ENCODE data around the gene ATXN1. TPM values are rescaled to one million over a fixed set of nuclear protein-coding genes. Genes with fewer than 3 reads are reported as not detected.

The ATXN1 gene
- total RNA-seq, 1 experiment from 2014 or later, result 5.6 TPM

DNA sequence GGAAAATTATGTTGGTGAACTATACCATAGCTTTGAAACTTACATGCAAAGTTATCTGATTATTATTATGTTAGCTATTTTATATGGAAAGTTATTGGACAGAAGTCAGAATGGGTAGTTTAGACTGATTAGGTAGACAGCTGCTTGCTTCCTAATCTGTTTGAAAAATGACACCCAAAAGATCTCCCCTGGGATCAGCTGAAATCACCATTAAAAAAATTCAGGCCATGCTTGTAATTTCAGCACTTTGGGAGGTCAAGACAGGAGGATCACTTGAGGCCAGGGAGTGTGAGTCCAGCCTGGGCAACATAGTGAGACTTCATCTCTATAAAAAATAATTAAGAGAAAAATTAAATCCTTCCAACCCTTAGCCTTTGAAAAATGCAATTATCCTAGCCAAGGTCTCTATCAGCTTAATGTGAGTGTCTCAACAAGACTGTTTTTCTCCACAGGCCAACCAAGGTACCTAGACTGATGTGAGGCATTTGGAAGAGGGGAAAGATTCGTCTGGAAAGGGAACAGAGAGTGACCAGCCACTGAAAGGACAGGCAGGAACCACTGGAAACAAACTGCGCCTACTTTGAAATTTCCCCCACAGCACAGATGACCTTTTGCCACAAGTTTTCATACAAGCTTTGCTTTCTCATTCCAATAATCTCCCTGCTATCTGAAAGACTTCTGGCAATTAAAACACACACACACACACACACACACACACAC is 290.6 kb downstream of the ATXN1 start:
- Mint-ChIP-seq H3K9me3 (no peaks in the 10 kb centered on the region), H3K4me3 (no peak overlapping the region), H3K27ac (no peak overlapping the region), H3K36me3 (ENCODE audit: insufficient read depth in 1 of 3, low read depth in 3 of 3) (peaks cover 0 to 2% (median 0%) of the 10 kb centered on the region in 3 experiments; a peak in 2 of 7 replicates), H3K4me1 (peaks cover 12 to 15% of the 10 kb centered on the region in 2 experiments), H3K27me3 (ENCODE audit: low read depth) (no peaks in the 10 kb centered on the region)
- Histone ChIP-seq H3K23ac (ENCODE audit: insufficient read length, low read depth, low read length) (no peak overlapping the region), H3K18ac (ENCODE audit: insufficient read length, low read depth, low read length) (no peak overlapping the region), H4K8ac (replicated peaks; ENCODE audit: insufficient read length, low read depth, low read length) (no peak overlapping the region), H2BK5ac (ENCODE audit: insufficient read length, low read length) (no peak overlapping the region), H3K23me2 (ENCODE audit: insufficient read length, low read depth, low read length, poor library complexity, severe bottlenecking) (no peaks in the 10 kb centered on the region), H3K56ac (ENCODE audit: insufficient read length, low read depth, low read length) (no peak overlapping the region), H2BK12ac (ENCODE audit: insufficient read length, low read depth, low read length) (no peak overlapping the region), H3K27ac (ENCODE audit: insufficient read length, low read depth, low read length) (no peak overlapping the region), H3K9ac (ENCODE audit: extremely low read depth, insufficient read length, low read length) (no peak overlapping the region), H3K79me2 (ENCODE audit: insufficient read depth, low read length) (no peaks in the 10 kb centered on the region), H4K20me1 (ENCODE audit: control insufficient read depth, insufficient read depth, insufficient read length) (no peaks in the 10 kb centered on the region), H4K5ac (ENCODE audit: insufficient read length, low read depth, low read length) (no peak overlapping the region), H3K79me1 (ENCODE audit: insufficient read depth, low read depth, low read length, poor library complexity, severe bottlenecking) (no peaks in the 10 kb centered on the region), H3K14ac (ENCODE audit: insufficient read depth, low read length) (no peak overlapping the region), H3K27me3 (ENCODE audit: insufficient read depth, low read length) (no peaks in the 10 kb centered on the region), H3K9me3 (ENCODE audit: control insufficient read depth, low read depth, low read length) (no peaks in the 10 kb centered on the region), H2BK20ac (ENCODE audit: low read depth, low read length, poor library complexity, severe bottlenecking) (no peak overlapping the region), H2AFZ (ENCODE audit: low read length) (no peak overlapping the region), H2AK5ac (ENCODE audit: insufficient read length, low read length) (no peak overlapping the region), H3K4ac (ENCODE audit: low read depth, low read length) (no peak overlapping the region), H3K4me1 (ENCODE audit: insufficient read depth, low read length) (peaks cover 5% of the 10 kb centered on the region), H3K4me2 (ENCODE audit: insufficient read depth, insufficient read length, low read length) (no peak overlapping the region), H4K91ac (ENCODE audit: insufficient read length, low read depth, low read length) (no peak overlapping the region), H2BK15ac (ENCODE audit: low read depth, low read length) (no peak overlapping the region), H2BK120ac (ENCODE audit: low read depth, low read length, poor library complexity, severe bottlenecking) (no peak overlapping the region), H3T11ph (ENCODE audit: low read length) (no peak overlapping the region)
- no peak for DNase-seq
- TF ChIP-seq, protein P1, sequence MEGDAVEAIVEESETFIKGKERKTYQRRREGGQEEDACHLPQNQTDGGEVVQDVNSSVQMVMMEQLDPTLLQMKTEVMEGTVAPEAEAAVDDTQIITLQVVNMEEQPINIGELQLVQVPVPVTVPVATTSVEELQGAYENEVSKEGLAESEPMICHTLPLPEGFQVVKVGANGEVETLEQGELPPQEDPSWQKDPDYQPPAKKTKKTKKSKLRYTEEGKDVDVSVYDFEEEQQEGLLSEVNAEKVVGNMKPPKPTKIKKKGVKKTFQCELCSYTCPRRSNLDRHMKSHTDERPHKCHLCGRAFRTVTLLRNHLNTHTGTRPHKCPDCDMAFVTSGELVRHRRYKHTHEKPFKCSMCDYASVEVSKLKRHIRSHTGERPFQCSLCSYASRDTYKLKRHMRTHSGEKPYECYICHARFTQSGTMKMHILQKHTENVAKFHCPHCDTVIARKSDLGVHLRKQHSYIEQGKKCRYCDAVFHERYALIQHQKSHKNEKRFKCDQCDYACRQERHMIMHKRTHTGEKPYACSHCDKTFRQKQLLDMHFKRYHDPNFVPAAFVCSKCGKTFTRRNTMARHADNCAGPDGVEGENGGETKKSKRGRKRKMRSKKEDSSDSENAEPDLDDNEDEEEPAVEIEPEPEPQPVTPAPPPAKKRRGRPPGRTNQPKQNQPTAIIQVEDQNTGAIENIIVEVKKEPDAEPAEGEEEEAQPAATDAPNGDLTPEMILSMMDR (conservative IDR thresholded peaks at IDR 0.05), result no peak
- WGBS (ENCODE audit: extremely low coverage, insufficient read length, low lambda C conversion rate), result no CpG with 5 or more reads among the region's 2 CpGs
